Urinary bladder (tissue), 4 donors: ENCODE data around the gene DZANK1. TPM values are rescaled to one million over a fixed set of nuclear protein-coding genes. Genes with fewer than 3 reads are reported as not detected.
A peak's percentile ranks its signal among the peaks of the same experiment; 100 is the strongest.
"Not testable (repeated sequence)": the region's sequence is repeated elsewhere in the genome, so short reads cannot be mapped to it uniquely, and the experiment has no call there.

Experiments used
- DNase-seq: peaks from one replicate; pipeline ENCODE4 v3.0.0-alpha.2; 2015; ENCODE audit errors: extremely low spot score
- H3K27ac ChIP-seq: one replicate; pipeline ENCODE4 v1.5.1; 2013; ENCODE audit warnings: low read depth, mild to moderate bottlenecking, moderate library complexity
- H3K36me3 ChIP-seq: one replicate; pipeline ENCODE4 v1.6.1; 2013; ENCODE audit warnings: mild to moderate bottlenecking, moderate library complexity; ENCODE audit not compliant: insufficient read depth
- H3K4me1 ChIP-seq: one replicate; pipeline ENCODE4 v1.6.1; 2013; ENCODE audit warnings: mild to moderate bottlenecking, moderate library complexity; ENCODE audit not compliant: insufficient read depth
- H3K4me3 ChIP-seq: one replicate; pipeline ENCODE4 v1.5.1; 2013; ENCODE audit warnings: low read depth, low read length
- WGBS: extraction: QIAGEN DNeasy Blood & Tissue Kit; methylation state at CpG from one replicate; pipeline ENCODE4 v1.1.7; 2013; 5-methylcytosine and 5-hydroxymethylcytosine counted together
- polyA plus RNA-seq: library from polyadenylated mRNA; stranded (reverse); fragments of 200-250 nt; gene quantifications from one replicate; pipeline ENCODE4 v1.2.3, GENCODE V29; 2013
- total RNA-seq: library from RNA; depleted of rRNA; stranded (reverse); fragments of >200 nt; gene quantifications from one replicate; pipeline ENCODE4 v1.2.3, GENCODE V29; 2014
- donor health status: healthy with polysubstance abuse.
- donor health status: healthy.

DZANK1 gene
- total RNA-seq (3.1 TPM), polyA plus RNA-seq (1.7 TPM)

- WGBS = under 1% methylated on average over 57 of the region's 57 CpGs
- peak; percentile 92 for DNase-seq
- Histone ChIP-seq H3K27ac (peak within 1 kb of the TSS; percentile 83), H3K36me3 (no peaks in the 10 kb centered on the region), H3K4me1 (no peaks in the 10 kb centered on the region), H3K4me3 (peak within 1 kb of the TSS; percentile 79)
These were observed at the start of gene DZANK1, which contains the start of gene POLR3F for GRCh38 chr20:18466894-18467730. DZANK1 (minus strand) TSS chr20:18467030; CDS start chr20:18465358, 1,672 bp downstream. POLR3F (plus strand) TSS chr20:18467390; CDS start chr20:18467507, 117 bp downstream.

DNA sequence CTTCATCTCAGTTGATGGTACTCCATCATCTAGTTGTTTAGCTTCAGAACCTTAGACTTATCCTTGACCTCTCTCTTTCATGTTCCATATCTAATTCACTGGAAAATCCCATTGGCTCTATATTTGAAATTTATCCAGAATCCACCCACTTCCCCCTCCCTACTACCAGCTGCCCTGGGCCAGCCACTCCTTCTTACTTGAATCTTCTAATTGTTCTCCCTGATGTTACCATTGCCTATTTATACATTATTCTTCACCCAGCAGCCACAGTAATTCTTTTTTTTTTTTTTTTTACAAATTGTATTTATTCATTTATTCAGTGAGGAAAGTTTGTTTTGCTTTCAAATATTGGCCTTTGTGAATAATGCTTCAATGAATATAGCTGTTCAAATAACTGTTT is 49.1 kb upstream of the DZANK1 start:
- Histone ChIP-seq H3K4me3 (no peak overlapping the region), H3K27ac (no peak overlapping the region), H3K4me1 (no peaks in the 10 kb centered on the region), H3K36me3 (peaks cover 2% of the 10 kb centered on the region)
- DNase-seq = no peak

DNA sequence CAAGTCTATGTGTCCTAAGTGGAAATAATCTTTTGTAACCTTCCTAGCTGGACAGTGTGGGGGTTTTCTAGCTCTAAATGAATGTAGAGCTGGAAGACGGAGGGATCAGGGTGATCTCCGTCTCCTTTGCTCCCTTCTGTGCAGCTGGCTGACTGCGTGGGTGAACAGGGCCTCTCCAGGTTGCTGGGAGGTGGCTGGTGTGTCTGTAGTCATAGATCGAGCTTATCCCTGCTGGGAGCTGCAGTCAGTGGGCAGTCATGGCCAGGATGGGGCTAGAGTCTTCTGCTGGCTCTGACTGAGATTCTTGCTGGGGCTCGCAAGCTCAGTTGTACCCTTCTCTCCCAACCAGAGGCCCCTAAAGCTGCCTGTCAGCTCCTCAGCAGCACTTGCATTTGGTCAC is 47.3 kb upstream of the DZANK1 start:
- WGBS = 89% methylated on average over 5 of the region's 5 CpGs
- no peaks in the 10 kb centered on the region for H3K4me1 ChIP-seq
- no peak for DNase-seq
- H3K36me3 ChIP-seq = peaks cover 2% of the 10 kb centered on the region
- H3K4me3 ChIP-seq = no peak overlapping the region
- H3K27ac ChIP-seq = no peak overlapping the region

GRCh38 chr20:18513208-18513607 is 46.4 kb upstream of the DZANK1 start:
- no peaks in the 10 kb centered on the region for H3K4me1 ChIP-seq
- H3K36me3 ChIP-seq = peaks cover 2% of the 10 kb centered on the region
- no peak overlapping the region for H3K27ac ChIP-seq
- H3K4me3 ChIP-seq = no peak overlapping the region
- no peak for DNase-seq
- 94% methylated on average over 7 of the region's 7 CpGs for WGBS

DNA sequence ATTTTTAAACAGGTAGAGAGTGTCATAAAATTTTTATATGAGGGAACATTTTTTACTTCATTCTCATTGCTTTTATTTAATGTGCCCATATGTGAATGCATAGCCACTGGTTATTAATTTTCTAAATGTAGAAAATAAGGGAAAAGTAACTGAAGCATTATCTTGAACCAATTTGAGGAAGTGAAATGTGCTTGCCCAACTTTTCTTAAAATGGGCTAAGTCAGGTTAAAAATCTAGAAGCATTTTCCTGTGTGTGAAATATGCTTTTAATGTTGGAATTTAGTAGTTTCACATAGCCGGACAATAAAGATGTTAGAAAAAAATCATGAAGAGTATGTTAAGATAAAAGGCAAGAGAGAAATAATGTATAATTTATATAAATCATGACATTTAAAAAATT is 44.7 kb upstream of the DZANK1 start:
- 90% methylated on average over 1 of the region's 1 CpG for WGBS
- peaks cover 2% of the 10 kb centered on the region for H3K36me3 ChIP-seq
- H3K27ac ChIP-seq = no peak overlapping the region
- no peak overlapping the region for H3K4me3 ChIP-seq
- no peak for DNase-seq
- no peaks in the 10 kb centered on the region for H3K4me1 ChIP-seq

GRCh38 chr20:18507218-18508191 is 40.7 kb upstream of the DZANK1 start, which contains the start of gene SEC23B:
SEC23B (plus strand) TSS chr20:18507940; CDS start chr20:18510836, 2,896 bp downstream.
- Histone ChIP-seq H3K36me3 (no peaks in the 10 kb centered on the region), H3K4me3 (peak within 1 kb of the TSS; percentile 72), H3K4me1 (no peaks in the 10 kb centered on the region), H3K27ac (peak within 1 kb of the TSS; percentile 98)
- under 1% methylated on average over 69 of the region's 69 CpGs for WGBS
- peak; percentile 95 for DNase-seq

GRCh38 chr20:18506744-18507143 is 39.9 kb upstream of the DZANK1 start:
- H3K4me1 ChIP-seq = no peaks in the 10 kb centered on the region
- H3K4me3 ChIP-seq = peak overlapping the region; percentile 72
- no peaks in the 10 kb centered on the region for H3K36me3 ChIP-seq
- DNase-seq = peak; percentile 5
- WGBS = 52% methylated on average over 8 of the region's 8 CpGs
- H3K27ac ChIP-seq = peak overlapping the region; percentile 98

DNA sequence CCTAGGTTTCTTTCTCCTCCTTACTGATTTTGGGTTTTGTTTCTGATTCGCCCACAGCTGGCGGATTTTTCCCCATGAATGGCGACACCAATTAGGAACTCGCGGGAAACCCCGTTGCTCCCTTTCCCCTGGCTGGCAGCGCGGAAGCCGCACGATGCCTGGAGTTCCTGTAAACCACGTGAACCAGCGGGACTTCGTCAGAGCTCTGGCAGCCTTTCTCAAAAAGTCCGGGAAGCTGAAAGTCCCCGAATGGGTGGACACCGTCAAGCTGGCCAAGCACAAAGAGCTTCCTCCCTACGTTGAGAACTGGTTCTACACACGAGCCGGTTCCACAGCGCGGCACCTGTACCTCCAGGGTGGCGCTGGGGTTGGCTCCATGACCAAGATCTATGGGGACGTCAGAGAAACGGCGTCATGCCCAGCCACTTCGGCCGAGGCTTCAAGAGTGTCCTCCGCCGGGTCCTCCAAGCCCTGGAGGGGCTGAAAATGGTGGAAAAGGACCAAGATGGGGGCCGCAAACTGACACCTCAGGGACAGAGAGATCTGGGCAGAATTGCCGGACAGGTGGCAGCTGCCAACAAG is 37.7 kb upstream of the DZANK1 start:
- 70% methylated on average over 31 of the region's 31 CpGs for WGBS
- H3K27ac ChIP-seq = no peak overlapping the region
- H3K4me3 ChIP-seq = no peak overlapping the region
- no peak for DNase-seq
- no peaks in the 10 kb centered on the region for H3K36me3 ChIP-seq
- no peaks in the 10 kb centered on the region for H3K4me1 ChIP-seq

DNA sequence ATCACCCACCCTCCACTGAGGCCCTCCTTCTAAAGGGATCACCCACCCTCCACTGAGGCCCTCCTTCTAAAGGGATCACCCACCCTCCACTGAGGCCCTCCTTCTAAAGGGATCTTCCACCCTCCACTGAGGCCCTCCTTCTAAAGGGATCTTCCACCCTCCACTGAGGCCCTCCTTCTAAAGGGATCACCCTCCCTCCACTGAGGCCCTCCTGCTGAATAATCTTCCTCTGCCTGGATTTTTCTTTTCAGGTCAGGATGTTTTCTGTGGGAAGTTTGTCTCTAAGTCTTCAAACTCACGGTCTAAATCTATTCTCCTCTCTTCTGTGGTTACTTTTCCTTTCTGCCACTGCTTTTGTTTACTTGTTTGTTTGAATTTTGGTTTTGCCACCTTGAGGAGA is 34.8 kb upstream of the DZANK1 start:
- WGBS = 70% methylated on average over 1 of the region's 1 CpG
- not testable (repeated sequence) for H3K4me1 ChIP-seq, DNase-seq, H3K4me3 ChIP-seq, H3K27ac ChIP-seq, H3K36me3 ChIP-seq

DNA sequence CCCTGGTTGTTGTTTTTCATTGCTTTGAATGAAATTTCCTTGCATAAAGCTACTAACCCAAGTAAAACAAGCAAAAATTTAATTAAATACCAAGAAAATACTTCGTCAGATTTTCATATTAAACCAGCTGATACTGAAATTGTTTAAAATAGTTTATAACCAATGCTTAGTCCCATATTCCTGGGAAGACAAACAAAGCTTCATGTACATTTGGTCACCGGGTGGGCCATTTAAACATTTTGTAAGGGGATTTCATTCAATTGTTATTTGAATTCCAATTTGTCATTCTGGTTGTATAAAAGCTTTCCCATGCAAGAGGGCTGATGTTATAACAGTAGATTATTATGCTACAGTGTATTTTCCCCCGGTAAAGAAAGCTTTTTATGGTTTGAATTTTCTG is 30.8 kb upstream of the DZANK1 start:
- Histone ChIP-seq H3K4me3 (no peak overlapping the region), H3K4me1 (no peaks in the 10 kb centered on the region), H3K36me3 (no peaks in the 10 kb centered on the region), H3K27ac (no peak overlapping the region)
- DNase-seq = no peak
- 89% methylated on average over 3 of the region's 3 CpGs for WGBS

DNA sequence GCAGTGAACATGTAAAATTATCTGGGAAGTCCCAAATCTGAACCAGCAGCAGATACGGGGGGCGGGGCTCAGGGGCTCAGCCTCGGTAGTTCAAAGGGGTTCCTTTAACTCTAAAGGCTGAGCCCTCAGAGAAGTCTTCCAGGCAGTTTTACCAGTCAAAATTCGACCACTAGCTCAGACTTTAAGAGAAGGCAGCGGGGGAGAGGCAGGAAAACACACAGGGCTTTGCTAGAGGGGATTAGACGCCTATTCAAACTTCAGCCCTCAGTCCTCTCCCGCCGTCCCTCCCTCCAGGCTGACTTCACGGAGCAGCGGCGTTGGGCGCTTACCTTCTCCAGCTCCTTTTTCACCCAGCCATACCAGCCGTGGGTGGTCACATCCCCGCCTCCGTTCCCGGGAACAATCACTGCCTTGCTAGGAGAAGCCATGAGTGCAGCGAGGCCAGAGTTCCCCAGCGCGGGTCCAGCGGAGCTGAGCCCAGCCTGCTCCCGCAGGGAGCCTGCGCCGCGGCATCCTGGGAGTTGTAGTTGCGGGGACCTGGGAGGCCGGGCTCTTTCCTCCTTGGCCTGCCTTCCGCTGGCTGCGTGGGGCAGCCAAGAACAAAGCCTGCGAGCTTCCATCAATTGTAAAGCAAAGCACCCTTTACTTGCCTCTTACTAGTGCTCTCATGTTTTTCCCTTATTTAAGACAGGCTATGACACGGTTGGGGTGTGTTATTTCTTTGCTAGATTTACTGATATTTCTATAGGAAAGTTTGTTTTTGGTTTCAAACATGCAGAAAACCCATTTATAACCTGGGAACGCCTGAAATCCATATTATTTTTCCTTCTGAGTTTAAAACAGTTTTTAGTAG is 30.1 kb upstream of the DZANK1 start, which contains the start of gene RBBP9:
Gene RBBP9 (minus strand): TSS at position 486 of the 853 bp plus-strand sequence. CDS start 58 bp downstream, at position 428.
- H3K27ac ChIP-seq = no peak within 1 kb of the TSS
- peak; percentile 75 for DNase-seq
- under 1% methylated on average over 31 of the region's 31 CpGs for WGBS
- peak within 1 kb of the TSS; percentile 77 for H3K4me3 ChIP-seq
- H3K4me1 ChIP-seq = no peaks in the 10 kb centered on the region
- H3K36me3 ChIP-seq = no peaks in the 10 kb centered on the region

DNA sequence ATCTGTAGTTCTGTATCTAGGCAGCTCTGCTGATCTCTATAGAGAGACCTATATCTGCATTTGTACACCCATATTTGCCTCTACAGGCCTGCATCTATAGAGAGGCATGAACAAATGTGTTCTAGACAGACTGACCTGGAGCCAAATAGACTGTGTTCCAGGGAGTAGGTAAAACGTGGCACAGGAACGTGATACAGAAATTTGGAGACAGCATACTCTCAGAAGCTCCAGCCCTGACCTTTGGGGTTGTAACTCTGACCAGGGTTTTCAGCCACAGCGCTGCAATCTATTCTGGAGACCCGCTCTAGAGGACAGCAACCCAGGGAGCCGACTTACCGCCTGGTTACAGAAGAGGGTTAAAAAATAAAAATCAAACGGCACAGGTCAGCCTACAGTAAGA is 29.2 kb upstream of the DZANK1 start:
- H3K36me3 ChIP-seq = no peaks in the 10 kb centered on the region
- H3K4me1 ChIP-seq = no peaks in the 10 kb centered on the region
- WGBS = 16% methylated on average over 7 of the region's 7 CpGs
- no peak overlapping the region for H3K27ac ChIP-seq
- no peak for DNase-seq
- H3K4me3 ChIP-seq = peak overlapping the region; percentile 77
